Motor neuron (in vitro differentiated cells): ENCODE results near the gene ATL2. TPM values are rescaled to one million over a fixed set of nuclear protein-coding genes. Genes with fewer than 3 reads are reported as not detected.
A peak's percentile ranks its signal among the peaks of the same experiment; 100 is the strongest.
"Not testable (repeated sequence)": the region's sequence is repeated elsewhere in the genome, so short reads cannot be mapped to it uniquely, and the experiment has no call there.

Experiments used
- ATAC-seq, 8 experiments: fragments of 200-7000 bp; cut with Tn5 transposase; replicated peaks in 6 of 8; 2 replicates each; pipeline ENCODE4 v1.8.0; 2021; ENCODE audit warnings: mild to moderate bottlenecking in 8 of 8, moderate library complexity in 8 of 8
- H3K27ac ChIP-seq, 2 donors: fragments of 250-450 bp; sonication (Bioruptor Pico); 2 replicates each; pipeline ENCODE4 v1.9.0; 2021; ENCODE audit warnings: antibody characterized with exemption in 2 of 2, mild to moderate bottlenecking in 2 of 2, moderate library complexity in 1 of 2
- H3K4me1 ChIP-seq, 2 donors: fragments of 250-450 bp; sonication (Bioruptor Pico); replicated peaks in 1 of 2; 2 replicates each; pipeline ENCODE4 v1.6.1; 2021; ENCODE audit warnings: antibody characterized with exemption in 2 of 2, mild to moderate bottlenecking in 2 of 2, moderate library complexity in 1 of 2
- H3K4me3 ChIP-seq, 5 donors: fragments of 250-450 bp; sonication (Bioruptor Pico); 2 replicates each; pipeline ENCODE4 v1.9.0; 2021; ENCODE audit warnings: antibody characterized with exemption in 5 of 5, mild to moderate bottlenecking in 5 of 5, moderate library complexity in 4 of 5
- WGBS, 10 experiments: fragments of 450-650 bp; shearing (Covaris generic); methylation state at CpG; one replicate each; pipeline ENCODE4 v1.0.0; 2022; 5-methylcytosine and 5-hydroxymethylcytosine counted together
- in situ Hi-C, 9 experiments: fragments of 400-800 bp; cut with MboI; loops; one replicate each; pipeline ENCODE4 v1.15.0; 2021; ENCODE audit warnings: low sequenced_read_pairs in 9 of 9, low pct_unique_long_range_greater_than_20kb in 2 of 9; ENCODE audit not compliant: unreplicated experiment in 9 of 9
- total RNA-seq, 8 experiments: library from RNA; unstranded; fragments of 300-600 nt; gene quantifications; 2 replicates each; pipeline versions ENCODE4 v1.2.3 to v1.2.4, GENCODE V29; 2022

Gene ATL2
- total RNA-seq, 8 experiments from 2014 or later, result 21.7 to 76.5 (median 49.1) TPM

DNA sequence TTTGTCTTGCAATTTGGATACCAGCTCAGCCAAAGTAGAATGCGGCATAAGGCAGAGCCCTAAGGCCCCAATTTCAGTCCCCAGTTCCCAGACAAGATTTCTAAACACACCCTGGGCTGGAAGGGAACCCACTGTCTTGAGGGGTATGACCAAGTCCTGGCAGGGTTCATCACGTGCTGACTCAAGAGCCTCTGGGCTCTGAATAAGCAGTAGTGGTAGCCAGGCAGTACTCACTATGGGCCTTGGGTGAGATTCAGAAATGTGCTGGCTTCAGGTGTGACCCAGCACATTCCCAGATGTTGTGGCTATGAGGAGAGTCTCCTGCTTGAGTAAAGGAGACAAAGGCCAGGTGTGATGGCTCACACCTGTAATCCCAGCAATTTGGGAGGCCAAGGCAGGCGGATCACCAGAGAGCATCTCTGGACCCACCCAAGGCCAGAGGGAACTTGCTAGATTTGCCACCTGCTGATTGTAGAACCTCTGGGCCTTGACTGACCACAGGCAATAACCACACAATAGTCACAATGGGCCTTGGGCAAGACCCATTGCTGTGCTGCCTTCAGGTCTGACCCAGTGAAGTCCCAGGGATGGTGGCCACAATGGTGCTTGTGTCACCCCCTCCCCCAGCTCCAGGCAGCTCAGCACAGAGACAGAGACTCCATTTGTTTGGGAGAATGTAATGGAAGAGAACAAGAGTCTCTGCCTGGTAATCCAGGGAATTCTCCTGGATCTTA, 74.9 kb downstream of the ATL2 start:
- peak in 2 of 8 experiments; percentile 51 to 61 for ATAC-seq
- no peaks in the 10 kb centered on the region for H3K4me1 ChIP-seq
- H3K27ac ChIP-seq, result no peak overlapping the region
- WGBS, 10 experiments, result 60 to 100% (median 96%) methylated on average over 1 to 2 of the region's 3 CpGs; no CpG with 5 or more reads in 6 of the 10 experiments
- in situ Hi-C loops, result loop anchor here in 3 of 9 experiments (25.0 kb wide), 2 partner anchors 210 to 435 kb away; no protein-coding TSS in a partner anchor
- no peak overlapping the region for H3K4me3 ChIP-seq

DNA sequence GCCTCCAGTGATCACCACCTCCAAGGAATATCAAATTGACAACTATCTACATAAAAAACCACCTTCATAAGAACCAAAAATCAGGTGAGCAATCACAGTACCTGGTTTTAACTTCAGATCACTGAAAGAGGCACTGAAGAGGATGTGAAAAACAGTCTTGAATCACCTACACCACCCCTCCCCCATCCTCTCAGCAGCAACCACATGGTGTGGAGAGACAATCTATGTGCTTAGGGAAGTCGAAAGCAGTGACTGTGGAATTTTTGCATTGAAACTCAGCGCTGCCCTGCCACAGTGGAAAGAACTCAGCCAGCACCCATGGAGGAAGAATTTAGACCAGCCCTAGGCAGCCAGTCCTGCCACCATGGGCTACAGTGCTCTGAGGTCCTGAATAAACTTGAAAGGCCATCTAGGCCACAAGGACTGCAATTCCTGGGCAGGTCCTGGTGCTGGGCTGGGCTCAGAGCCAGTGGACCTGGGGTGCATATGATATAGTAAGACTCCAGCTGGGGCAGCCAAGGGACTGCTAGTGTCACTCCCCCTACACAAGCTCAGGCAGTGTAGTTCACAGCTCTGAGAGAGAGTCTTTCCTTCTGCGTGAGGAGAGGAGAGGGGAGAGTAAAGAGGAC, 75.6 kb downstream of the ATL2 start:
- peak in 3 of 8 experiments; percentile 16 to 90 (median 77) for ATAC-seq
- Histone ChIP-seq H3K4me1 (no peaks in the 10 kb centered on the region), H3K4me3 (no peak overlapping the region), H3K27ac (no peak overlapping the region)
- 80% methylated on average over 1 of the region's 3 CpGs; no CpG with 5 or more reads in 9 of the 10 experiments for WGBS, 10 experiments
- in situ Hi-C loops, result loop anchor here in 3 of 9 experiments (25.0 kb wide), 2 partner anchors 211 to 436 kb away; no protein-coding TSS in a partner anchor

DNA sequence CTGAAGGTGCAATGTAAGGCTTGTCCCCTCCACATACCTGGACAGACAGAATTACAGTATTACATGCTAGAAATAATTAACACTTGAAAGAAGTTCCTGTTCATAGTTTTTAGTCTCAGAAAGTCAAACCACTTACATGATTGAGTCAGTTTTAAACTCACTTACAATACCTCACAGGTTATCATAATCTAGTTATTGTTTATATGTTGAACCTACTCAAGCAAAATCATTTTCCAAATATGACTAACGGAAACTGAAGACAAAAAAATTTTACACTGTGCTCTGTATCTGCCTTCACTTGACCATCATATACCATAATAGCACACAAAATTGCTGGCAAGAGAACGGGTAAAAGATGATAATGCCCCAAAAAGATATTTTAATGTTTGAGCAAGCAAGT, 78.5 kb downstream of the ATL2 start:
- in situ Hi-C loops, result loop anchor here in 1 of 9 experiments (25.0 kb wide), 1 partner anchor 311 kb away; no protein-coding TSS in a partner anchor
- Histone ChIP-seq H3K4me1 (no peaks in the 10 kb centered on the region), H3K27ac (no peak overlapping the region), H3K4me3 (no peak overlapping the region)
- ATAC-seq, result no peak
- 92 to 100% (median 97%) methylated on average over 1 to 2 of the region's 2 CpGs; no CpG with 5 or more reads in 2 of the 10 experiments for WGBS, 10 experiments

DNA sequence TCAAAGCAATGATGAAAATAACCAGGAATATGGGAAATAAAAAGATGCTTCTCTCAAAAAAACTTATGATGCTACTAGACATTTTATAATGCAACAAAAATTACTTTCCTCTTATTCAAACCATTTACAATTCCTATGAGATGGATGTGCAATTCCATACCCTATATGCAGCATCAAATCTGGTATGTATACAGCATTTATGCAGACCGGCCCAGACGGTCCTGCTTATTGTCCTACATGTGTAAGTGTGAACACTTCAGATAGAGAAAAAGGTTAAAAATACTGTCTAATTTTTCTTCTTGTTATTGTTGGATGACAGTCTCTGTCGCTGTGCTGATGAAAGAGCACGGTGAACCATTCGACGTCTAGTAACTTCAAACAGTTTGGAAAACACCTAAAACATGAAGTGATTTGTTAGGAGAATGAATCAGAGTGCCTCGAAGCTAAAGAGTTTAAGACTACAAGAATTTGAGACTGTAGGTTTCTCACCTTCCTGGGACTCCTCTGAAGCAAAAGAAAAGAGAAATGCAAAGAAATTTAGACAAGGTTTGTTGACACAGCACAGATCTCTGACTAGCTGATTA, 80.8 kb downstream of the ATL2 start:
- WGBS, 10 experiments, result 55 to 100% (median 98%) methylated on average over 1 to 7 of the region's 7 CpGs; no CpG with 5 or more reads in 1 of the 10 experiments
- Histone ChIP-seq H3K4me3 (no peak overlapping the region), H3K4me1 (no peaks in the 10 kb centered on the region), H3K27ac (no peak overlapping the region)
- in situ Hi-C loops, result loop anchor here in 1 of 9 experiments (25.0 kb wide), 1 partner anchor 309 kb away; no protein-coding TSS in a partner anchor
- ATAC-seq, result peak in 1 of 8 experiments; percentile 63

DNA sequence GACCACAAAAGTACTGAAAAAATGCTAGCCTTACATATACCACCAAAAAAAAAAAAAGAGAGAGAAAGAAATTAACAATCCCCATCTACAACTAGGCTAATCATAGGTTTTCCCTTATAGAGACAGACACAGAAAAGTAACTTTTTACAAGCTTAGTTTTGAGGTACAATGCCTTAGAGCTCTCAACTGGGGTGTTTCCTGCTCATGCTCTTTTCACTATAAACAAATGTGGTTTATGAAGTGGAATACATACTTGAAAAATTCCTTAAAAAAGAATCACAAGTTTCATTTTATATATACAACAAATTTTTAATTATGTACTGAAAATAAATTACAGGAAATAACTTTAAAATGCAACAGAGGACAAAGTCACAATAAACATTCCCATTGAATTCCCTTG, 82.5 kb downstream of the ATL2 start:
- ATAC-seq, result no peak
- Histone ChIP-seq H3K4me3 (no peak overlapping the region), H3K27ac (no peak overlapping the region), H3K4me1 (no peaks in the 10 kb centered on the region)
- in situ Hi-C loops, result loop anchor here in 1 of 9 experiments (25.0 kb wide), 1 partner anchor 307 kb away; no protein-coding TSS in a partner anchor

DNA sequence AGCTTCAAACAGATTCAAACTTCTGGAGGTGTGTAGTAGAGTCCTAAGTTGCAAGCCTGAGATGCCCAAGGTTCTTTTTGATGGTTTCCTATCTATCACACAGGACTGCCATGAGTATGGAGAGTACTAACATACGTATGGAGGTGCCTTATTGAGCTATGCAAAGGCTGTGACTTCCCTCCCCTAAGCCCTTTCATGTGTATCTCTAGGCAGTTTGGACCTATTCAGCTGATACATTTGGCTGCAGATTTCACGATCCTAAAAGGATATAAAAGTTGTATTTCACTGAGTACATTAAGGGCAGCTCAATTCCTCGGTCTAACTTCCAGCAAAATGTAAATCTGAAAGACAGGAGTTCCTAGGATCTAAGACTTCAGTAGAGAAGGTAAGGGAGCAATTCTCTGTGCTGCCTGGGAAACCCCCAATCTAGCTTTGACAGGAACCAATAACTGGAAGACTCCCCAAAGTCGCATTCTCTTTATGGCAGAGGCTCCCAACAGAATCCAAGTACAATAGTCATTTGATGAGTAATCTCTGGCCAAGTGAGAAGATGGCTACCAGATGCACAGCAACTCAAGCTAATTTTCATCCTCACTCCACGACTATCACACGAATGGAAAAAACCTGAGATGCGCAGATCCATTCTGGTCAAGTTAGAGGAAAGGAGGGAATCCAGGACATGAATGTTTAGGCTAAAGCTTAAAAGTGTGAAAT, 83.8 kb downstream of the ATL2 start:
- no peak overlapping the region for H3K4me3 ChIP-seq
- no peak for ATAC-seq
- in situ Hi-C loops, result loop anchor here in 1 of 9 experiments (25.0 kb wide), 1 partner anchor 306 kb away; no protein-coding TSS in a partner anchor
- H3K4me1 ChIP-seq, result no peaks in the 10 kb centered on the region
- H3K27ac ChIP-seq, result no peak overlapping the region
- WGBS, 10 experiments, result 65 to 100% (median 92%) methylated on average over 1 to 7 of the region's 7 CpGs; no CpG with 5 or more reads in 2 of the 10 experiments

DNA sequence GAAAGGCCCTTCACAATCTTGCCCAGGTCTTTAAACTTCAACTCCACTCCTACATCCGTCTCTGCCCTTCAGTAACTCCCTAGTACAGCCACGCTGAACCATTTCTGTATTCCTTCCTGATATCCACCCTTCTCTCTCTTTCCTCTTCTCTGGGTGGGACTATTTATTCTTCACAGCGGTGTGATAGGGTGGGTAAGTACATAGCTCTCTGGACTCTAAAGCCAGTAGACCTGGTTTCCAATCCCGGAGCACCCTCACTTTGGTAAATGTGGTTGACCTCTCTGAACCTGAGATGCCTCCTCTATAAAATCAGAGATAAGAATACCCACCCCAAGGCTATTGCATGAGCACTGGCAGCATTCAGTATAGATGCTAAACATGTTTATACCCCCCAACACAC, 86.7 kb downstream of the ATL2 start:
- WGBS, 10 experiments, result 80 to 100% (median 96%) methylated on average over 1 to 3 of the region's 4 CpGs; no CpG with 5 or more reads in 2 of the 10 experiments
- ATAC-seq, result peak in 1 of 8 experiments; percentile 10
- H3K4me3 ChIP-seq, result no peak overlapping the region
- in situ Hi-C loops, result loop anchor here in 1 of 9 experiments (25.0 kb wide), 1 partner anchor 303 kb away; no protein-coding TSS in a partner anchor
- no peak overlapping the region for H3K27ac ChIP-seq
- no peaks in the 10 kb centered on the region for H3K4me1 ChIP-seq

DNA sequence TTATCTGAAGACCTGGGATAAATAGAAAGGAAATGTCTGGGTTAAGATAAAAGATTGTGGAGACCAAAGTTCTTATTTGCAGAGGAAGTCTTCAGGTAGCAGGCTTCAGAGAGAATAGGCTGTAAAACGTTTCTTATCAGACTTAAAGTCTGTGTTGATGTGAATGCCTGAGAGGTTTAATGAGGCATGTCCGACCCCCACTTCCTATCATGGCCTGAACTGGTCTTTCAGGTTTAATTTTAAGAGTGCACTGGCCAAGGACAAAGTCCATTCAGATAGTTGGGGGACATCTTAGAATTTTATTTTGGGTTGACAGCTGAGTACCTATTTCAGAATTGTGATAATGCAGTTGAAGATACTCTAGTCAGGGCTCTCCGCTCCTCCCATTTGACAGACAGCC, 92.1 kb downstream of the ATL2 start:
- ATAC-seq, result no peak
- no peaks in the 10 kb centered on the region for H3K4me1 ChIP-seq
- no peak overlapping the region for H3K27ac ChIP-seq
- no peak overlapping the region for H3K4me3 ChIP-seq
- in situ Hi-C loops, result loop anchor here in 1 of 9 experiments (25.0 kb wide), 1 partner anchor 298 kb away; no protein-coding TSS in a partner anchor
- 0 to 80% (median 38%) methylated on average over 1 to 3 of the region's 3 CpGs; no CpG with 5 or more reads in 2 of the 10 experiments for WGBS, 10 experiments

DNA sequence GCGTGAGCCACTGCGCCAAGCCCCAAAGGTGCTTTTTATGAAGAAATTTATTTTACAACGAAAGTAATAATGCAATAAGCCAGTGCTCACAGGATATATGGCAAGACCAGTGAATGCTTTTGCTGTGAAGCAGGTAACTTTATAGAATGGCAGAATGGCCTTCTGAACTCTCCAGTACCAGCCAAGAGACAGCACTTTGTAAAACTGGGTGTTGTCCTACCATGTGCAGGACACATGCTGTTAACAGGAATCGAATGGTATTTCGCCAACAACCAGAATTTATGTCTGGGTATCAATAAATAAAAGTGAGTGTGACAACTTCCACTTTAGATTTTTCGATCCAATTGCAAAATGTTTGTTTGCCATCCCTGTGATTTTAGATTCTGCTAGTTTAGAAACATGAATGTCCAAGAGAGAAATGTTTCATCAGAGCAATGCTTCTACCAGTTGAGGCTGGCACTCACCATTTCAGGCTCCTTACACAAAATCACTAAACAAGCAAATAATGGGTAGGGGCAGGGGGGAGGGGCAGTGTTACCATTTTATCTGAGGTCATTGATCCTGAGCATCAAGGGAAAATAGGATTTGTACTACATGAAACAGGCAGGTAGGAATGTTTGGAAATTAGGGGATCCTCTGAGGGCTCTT, 95.9 kb downstream of the ATL2 start:
- Histone ChIP-seq H3K4me3 (no peak overlapping the region), H3K27ac (no peak overlapping the region), H3K4me1 (no peaks in the 10 kb centered on the region)
- ATAC-seq, result no peak
- 62 to 100% (median 97%) methylated on average over 1 to 6 of the region's 6 CpGs; no CpG with 5 or more reads in 2 of the 10 experiments for WGBS, 10 experiments
- in situ Hi-C loops, result loop anchor here in 1 of 9 experiments (25.0 kb wide), 1 partner anchor 294 kb away; no protein-coding TSS in a partner anchor

DNA sequence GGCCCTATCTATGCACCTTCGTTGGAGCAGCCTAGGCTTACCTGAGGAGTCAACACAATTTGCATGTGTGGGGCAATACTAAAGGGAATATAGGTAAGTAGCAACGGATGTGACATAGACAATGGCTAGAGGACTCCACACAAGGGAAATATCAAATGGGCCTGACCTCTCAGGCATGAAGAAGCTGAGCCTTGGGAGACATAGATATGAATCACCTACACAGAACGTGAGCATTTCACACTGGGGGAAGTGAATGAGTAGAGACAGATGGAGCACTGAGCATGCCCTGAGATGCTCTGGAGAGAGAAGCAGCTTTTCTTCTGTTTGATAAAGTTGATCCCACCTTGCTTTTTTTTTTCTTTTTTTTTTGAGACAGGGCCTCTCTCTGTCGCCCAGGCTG, 97.9 kb downstream of the ATL2 start:
- no peak overlapping the region for H3K27ac ChIP-seq
- no peak overlapping the region for H3K4me3 ChIP-seq
- no peak for ATAC-seq
- in situ Hi-C loops, result loop anchor here in 2 of 9 experiments (10.0 to 25.0 kb wide), 2 partner anchors 292 to 884 kb away; no protein-coding TSS in a partner anchor
- H3K4me1 ChIP-seq, result no peaks in the 10 kb centered on the region
- WGBS, 10 experiments, result 20 to 100% (median 72%) methylated on average over 1 to 4 of the region's 4 CpGs; no CpG with 5 or more reads in 2 of the 10 experiments

DNA sequence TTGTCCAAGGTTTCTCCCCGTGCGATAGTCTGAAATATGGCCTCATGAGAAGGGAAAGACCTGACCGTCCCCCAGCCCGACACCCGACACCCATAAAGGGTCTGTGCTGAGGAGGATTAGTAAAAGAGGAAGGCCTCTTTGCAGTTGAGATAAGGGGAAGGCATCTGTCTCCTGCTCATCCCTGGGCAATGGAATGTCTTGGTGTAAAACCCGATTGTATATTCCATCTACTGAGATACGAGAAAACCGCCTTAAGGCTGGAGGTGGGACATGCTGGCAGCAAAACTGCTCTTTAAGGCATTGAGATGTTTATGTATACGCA, 99.0 kb downstream of the ATL2 start:
- not testable (repeated sequence) for H3K27ac ChIP-seq, ATAC-seq, H3K4me1 ChIP-seq, H3K4me3 ChIP-seq
- WGBS, 10 experiments, result 30 to 100% (median 57%) methylated on average over 1 to 7 of the region's 9 CpGs; no CpG with 5 or more reads in 2 of the 10 experiments
- in situ Hi-C loops, result loop anchor here in 2 of 9 experiments (10.0 to 25.0 kb wide), 2 partner anchors 291 to 883 kb away; no protein-coding TSS in a partner anchor
